Stomach (tissue), 19 donors: ENCODE results near the gene MARCHF10. TPM values are rescaled to one million over a fixed set of nuclear protein-coding genes. Genes with fewer than 3 reads are reported as not detected.
A peak's percentile ranks its signal among the peaks of the same experiment; 100 is the strongest.

Experiments
- DNase-seq, 2 donors: peaks; one replicate each; pipeline versions ENCODE4 v3.0.0 to v3.0.0-alpha.2; 2013 to 2019
- H3K27ac ChIP-seq, 5 donors: fragments of 200-600 bp in 4 of 5; sonication (generic) in 4 of 5; one replicate each; pipeline ENCODE4 v1.5.1; 2013 to 2019; ENCODE audit warnings: mild to moderate bottlenecking in 1 of 5, moderate library complexity in 1 of 5
- H3K27me3 ChIP-seq, 3 donors: fragments of 200-600 bp; sonication (generic); one replicate each; pipeline ENCODE4 v1.5.1; 2017 to 2019; ENCODE audit warnings: mixed run types in 1 of 3
- H3K36me3 ChIP-seq, 4 donors: fragments of 200-600 bp; sonication (generic); 1 replicate in 3 of 4; 2 replicates in 1 of 4; pipeline ENCODE4 v1.5.1; 2016 to 2019
- H3K4me1 ChIP-seq, 4 donors: fragments of 200-600 bp; sonication (generic); one replicate each; pipeline ENCODE4 v1.5.1; 2016 to 2019
- H3K4me3 ChIP-seq, 4 donors: fragments of 200-600 bp; sonication (generic) in 3 of 4; one replicate each; pipeline ENCODE4 v1.5.1; 2016 to 2019; ENCODE audit warnings: mild to moderate bottlenecking in 1 of 4
- H3K9me3 ChIP-seq, 4 donors: fragments of 200-600 bp; sonication (generic); one replicate each; pipeline ENCODE4 v1.5.1; 2016 to 2019
- CTCF ChIP-seq, 7 experiments: fragments of 450-650 bp in 4 of 7; fragments of 200-600 bp in 3 of 7; sonication (generic) in 3 of 7; IDR thresholded peaks; one replicate each; pipeline ENCODE4 v1.5.1; 2016 to 2019; ENCODE audit warnings: antibody characterized with exemption in 7 of 7, control low read depth in 2 of 7, mild to moderate bottlenecking in 1 of 7
- EP300 ChIP-seq: sonication (generic); formaldehyde crosslinking; IDR thresholded peaks from one replicate; pipeline ENCODE4 v1.6.1; 2017; ENCODE audit warnings: antibody characterized with exemption
- POLR2A ChIP-seq, 4 donors: fragments of 450-650 bp; IDR thresholded peaks; one replicate each; pipeline ENCODE4 v1.6.1; 2016; ENCODE audit warnings: antibody characterized with exemption in 4 of 4, control low read depth in 2 of 4, mild to moderate bottlenecking in 1 of 4, moderate library complexity in 1 of 4
- POLR2AphosphoS5 ChIP-seq, 3 donors: sonication (generic); formaldehyde crosslinking; IDR thresholded peaks; one replicate each; pipeline ENCODE4 v1.6.1; 2016; ENCODE audit warnings: antibody characterized with exemption in 3 of 3
- WGBS, 5 donors: extraction: QIAGEN DNeasy Blood & Tissue Kit in 3 of 5; methylation state at CpG; one replicate each; pipeline versions ENCODE4 v1.1.5 to v1.1.7; 2013 to 2018; 5-methylcytosine and 5-hydroxymethylcytosine counted together
- intact Hi-C: fragments of 100-400 bp; cut with DNase I; formaldehyde crosslinking; loops from one replicate; pipeline ENCODE4 v1.15.1; 2023; ENCODE audit warnings: low total_unique reads
- long read RNA-seq, 10 donors: transcript quantifications; one replicate each; lab custom pipeline, GENCODE V29; 2026
- polyA plus RNA-seq, 3 donors: library from polyadenylated mRNA; stranded (reverse); fragments of 200-250 nt; gene quantifications; one replicate each; pipeline ENCODE4 v1.2.3, GENCODE V29; 2013
- total RNA-seq, 5 donors: library from RNA; depleted of rRNA; stranded (reverse); fragments of >200 nt; gene quantifications; one replicate each; pipeline versions ENCODE4 v1.1.0 to v1.2.3, GENCODE V29; 2014 to 2016
- donor health status: healthy with polysubstance abuse.
- donor health status: Bipolar disorder and iron deficiency.
- donor health status: healthy.

Gene MARCHF10
- under 1 TPM in 1 of 5 donors, not detected in 4; 0.89 TPM for total RNA-seq
- under 1 TPM in 1 of 3 donors, not detected in 2; 0.31 TPM for polyA plus RNA-seq
- long read RNA-seq, donor 1 = 0 reads
- long read RNA-seq, donor 2 = 0 reads
- long read RNA-seq, donor 3 = 0 reads
- long read RNA-seq, donor 4 = 0 reads
- long read RNA-seq, donor 5 = 0 reads
- long read RNA-seq, donor 6 = 0 reads
- long read RNA-seq, donor 7 = 0 reads
- long read RNA-seq, donor 8, partial matches to known transcripts = 0 of 1 reads
- long read RNA-seq, donor 8, other reads (novel, unspliced or antisense) = 0 of 1 reads
- long read RNA-seq, donor 9 = 0 reads
- long read RNA-seq, donor 10 = 0 reads

- intact Hi-C loops = no loop called here
- Histone ChIP-seq H3K9me3 (no peaks in the 10 kb centered on the region), H3K4me3 (peak within 1 kb of the TSS; percentile 29 to 46 (median 38)), H3K4me1 (peaks cover 7 to 12% (median 10%) of the 10 kb centered on the region in 4 donors), H3K27ac (peak within 1 kb of the TSS in 1 of 5 donors; percentile 7), H3K36me3 (no peaks in the 10 kb centered on the region), H3K27me3 (peaks cover 0 to 36% (median 12%) of the 10 kb centered on the region in 3 donors)
- TF ChIP-seq POLR2AphosphoS5 (IDR thresholded peaks at IDR 0.05) = no peak
- TF ChIP-seq EP300 = no peak
- no peak for TF ChIP-seq CTCF (IDR thresholded peaks at IDR 0.05)
- no peak for TF ChIP-seq POLR2A (IDR thresholded peaks at IDR 0.05)
- peak; percentile 28 to 83 for DNase-seq
- 6 to 9% (median 7%) methylated on average over 49 to 57 of the region's 57 CpGs for WGBS, 5 donors
Observed at GRCh38 chr17:62807812-62808575, at the start of gene MARCHF10. TSS of gene MARCHF10 (minus strand) at chr17:62808314. CDS start at chr17:62801735, 6,579 bp downstream.

- Histone ChIP-seq H3K27ac (no peak overlapping the region), H3K4me1 (peaks cover 0 to 7% (median 3%) of the 10 kb centered on the region in 4 donors), H3K27me3 (no peaks in the 10 kb centered on the region), H3K36me3 (no peaks in the 10 kb centered on the region), H3K4me3 (no peak overlapping the region), H3K9me3 (no peaks in the 10 kb centered on the region)
- intact Hi-C loops = no loop called here
- DNase-seq = no peak
- WGBS, 5 donors = 84 to 92% (median 90%) methylated on average over 6 of the region's 6 CpGs
- TF ChIP-seq POLR2AphosphoS5 (IDR thresholded peaks at IDR 0.05) (no peak), EP300 (no peak), POLR2A (IDR thresholded peaks at IDR 0.05) (no peak), CTCF (IDR thresholded peaks at IDR 0.05) (no peak)
Observed at GRCh38 chr17:62857526-62857925, 49.4 kb upstream of the MARCHF10 start.

- H3K36me3 ChIP-seq = no peaks in the 10 kb centered on the region
- H3K4me3 ChIP-seq = no peak overlapping the region
- DNase-seq = no peak
- no peak overlapping the region for H3K27ac ChIP-seq
- 82 to 90% (median 86%) methylated on average over 3 of the region's 3 CpGs for WGBS, 5 donors
- no peaks in the 10 kb centered on the region for H3K27me3 ChIP-seq
- H3K9me3 ChIP-seq = no peaks in the 10 kb centered on the region
- peaks cover 0 to 7% (median 3%) of the 10 kb centered on the region in 4 donors for H3K4me1 ChIP-seq
- intact Hi-C loops = no loop called here
- no peak for TF ChIP-seq POLR2A (IDR thresholded peaks at IDR 0.05)
- TF ChIP-seq POLR2AphosphoS5 (IDR thresholded peaks at IDR 0.05) = no peak
- no peak for TF ChIP-seq CTCF (IDR thresholded peaks at IDR 0.05)
- TF ChIP-seq EP300 = no peak
Observed at GRCh38 chr17:62856594-62856993, 48.5 kb upstream of the MARCHF10 start.

- Histone ChIP-seq H3K27me3 (no peaks in the 10 kb centered on the region), H3K27ac (no peak overlapping the region), H3K36me3 (no peaks in the 10 kb centered on the region), H3K4me1 (no peaks in the 10 kb centered on the region), H3K9me3 (no peaks in the 10 kb centered on the region), H3K4me3 (no peak overlapping the region)
- no peak for TF ChIP-seq POLR2AphosphoS5 (IDR thresholded peaks at IDR 0.05)
- TF ChIP-seq POLR2A (IDR thresholded peaks at IDR 0.05) = no peak
- TF ChIP-seq EP300 = no peak
- no peak for TF ChIP-seq CTCF (IDR thresholded peaks at IDR 0.05)
- WGBS, 5 donors = 70 to 75% (median 73%) methylated on average over 5 of the region's 5 CpGs
- DNase-seq = no peak
- intact Hi-C loops = no loop called here
Observed at GRCh38 chr17:62855156-62855555, 47.0 kb upstream of the MARCHF10 start.
